ENCODE results near the gene P2RY8.
"Not testable (repeated sequence)": the region's sequence is repeated elsewhere in the genome, so short reads cannot be mapped to it uniquely, and the experiment has no call there.

P2RY8 gene

DNA sequence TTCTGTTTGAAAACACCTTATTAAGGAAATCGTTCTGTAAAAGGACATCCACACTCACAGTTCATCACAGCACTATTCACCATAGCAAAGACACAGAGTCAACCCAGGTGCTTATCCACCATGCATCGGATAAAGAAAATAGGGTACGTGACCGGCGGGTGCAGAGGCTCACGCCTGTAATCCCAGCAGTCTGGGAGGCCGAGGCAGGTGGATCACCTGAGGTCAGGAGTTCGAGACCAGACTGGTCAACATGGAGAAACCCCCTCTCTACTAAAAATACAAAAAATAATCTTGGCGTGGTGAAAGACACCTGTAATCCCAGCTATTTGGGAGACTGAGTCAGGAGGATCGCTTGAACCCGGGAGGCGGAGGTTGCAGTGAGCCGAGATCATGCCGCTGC is 2.2 kb upstream of the P2RY8 start:
- not testable (repeated sequence) for H3K27ac ChIP-seq (ENCODE audit: low read depth, low read length); H3K36me3 ChIP-seq (ENCODE audit: insufficient read depth, low read length); H3K4me1 ChIP-seq (ENCODE audit: insufficient read depth, low read length); H3K4me3 ChIP-seq (ENCODE audit: low read length); H3K27me3 ChIP-seq (ENCODE audit: insufficient read depth, low read length); H3K9ac ChIP-seq (ENCODE audit: low read depth, low read length); H3K9me3 ChIP-seq (ENCODE audit: insufficient read depth, low read depth, low read length)
- 96% methylated on average over 14 of the region's 14 CpGs for WGBS

DNA sequence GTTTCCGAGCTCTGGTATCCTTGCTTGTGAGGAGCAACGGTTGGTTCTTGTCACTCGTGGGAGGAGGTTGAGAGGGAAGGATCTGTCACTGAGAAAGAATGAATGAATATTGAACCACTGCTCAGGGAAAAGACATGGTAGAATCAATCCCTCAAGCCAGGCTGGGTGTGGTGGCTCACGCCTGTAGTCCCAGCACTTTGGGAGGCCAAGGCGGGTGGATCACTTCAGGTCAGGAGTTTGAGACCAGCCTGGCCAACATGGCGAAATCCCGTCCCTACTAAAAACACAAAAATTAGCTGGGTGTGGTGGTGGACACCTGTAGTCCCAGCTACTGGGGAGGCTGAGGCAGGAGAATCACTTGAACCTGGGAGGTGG is 718 bp upstream of the P2RY8 start:
- not testable (repeated sequence) for H3K9me3 ChIP-seq (ENCODE audit: insufficient read depth, low read depth, low read length); H3K36me3 ChIP-seq (ENCODE audit: insufficient read depth, low read length); H3K9ac ChIP-seq (ENCODE audit: low read depth, low read length); H3K27me3 ChIP-seq (ENCODE audit: insufficient read depth, low read length); H3K27ac ChIP-seq (ENCODE audit: low read depth, low read length); H3K4me3 ChIP-seq (ENCODE audit: low read length); H3K4me1 ChIP-seq (ENCODE audit: insufficient read depth, low read length)
- WGBS = 94% methylated on average over 5 of the region's 7 CpGs

DNA sequence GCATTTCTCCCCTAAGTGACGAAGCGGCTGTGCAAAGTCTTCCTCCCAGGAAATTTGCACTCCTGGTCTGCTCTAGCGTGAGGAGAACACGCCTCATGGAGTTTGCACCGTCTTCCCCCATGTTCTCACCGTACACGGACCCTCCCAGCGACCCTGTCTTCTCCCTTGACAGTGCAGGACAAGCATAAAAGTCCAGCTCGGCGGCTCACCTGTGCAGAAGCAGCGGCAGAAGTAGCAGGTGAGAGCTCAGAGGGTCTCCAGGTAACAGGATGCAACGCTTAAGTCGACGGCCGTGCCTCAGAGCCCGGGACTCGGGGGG is 314 bp downstream of the P2RY8 start:
- no peaks in the 10 kb centered on the region for H3K27me3 ChIP-seq (ENCODE audit: insufficient read depth, low read length)
- H3K4me3 ChIP-seq (ENCODE audit: low read length) = no peak overlapping the region
- H3K36me3 ChIP-seq (ENCODE audit: insufficient read depth, low read length) = no peaks in the 10 kb centered on the region
- no peak overlapping the region for H3K27ac ChIP-seq (ENCODE audit: low read depth, low read length)
- H3K9ac ChIP-seq (ENCODE audit: low read depth, low read length) = no peak overlapping the region
- WGBS = 92% methylated on average over 17 of the region's 17 CpGs
- H3K9me3 ChIP-seq (ENCODE audit: insufficient read depth, low read depth, low read length) = no peaks in the 10 kb centered on the region
- no peaks in the 10 kb centered on the region for H3K4me1 ChIP-seq (ENCODE audit: insufficient read depth, low read length)

DNA sequence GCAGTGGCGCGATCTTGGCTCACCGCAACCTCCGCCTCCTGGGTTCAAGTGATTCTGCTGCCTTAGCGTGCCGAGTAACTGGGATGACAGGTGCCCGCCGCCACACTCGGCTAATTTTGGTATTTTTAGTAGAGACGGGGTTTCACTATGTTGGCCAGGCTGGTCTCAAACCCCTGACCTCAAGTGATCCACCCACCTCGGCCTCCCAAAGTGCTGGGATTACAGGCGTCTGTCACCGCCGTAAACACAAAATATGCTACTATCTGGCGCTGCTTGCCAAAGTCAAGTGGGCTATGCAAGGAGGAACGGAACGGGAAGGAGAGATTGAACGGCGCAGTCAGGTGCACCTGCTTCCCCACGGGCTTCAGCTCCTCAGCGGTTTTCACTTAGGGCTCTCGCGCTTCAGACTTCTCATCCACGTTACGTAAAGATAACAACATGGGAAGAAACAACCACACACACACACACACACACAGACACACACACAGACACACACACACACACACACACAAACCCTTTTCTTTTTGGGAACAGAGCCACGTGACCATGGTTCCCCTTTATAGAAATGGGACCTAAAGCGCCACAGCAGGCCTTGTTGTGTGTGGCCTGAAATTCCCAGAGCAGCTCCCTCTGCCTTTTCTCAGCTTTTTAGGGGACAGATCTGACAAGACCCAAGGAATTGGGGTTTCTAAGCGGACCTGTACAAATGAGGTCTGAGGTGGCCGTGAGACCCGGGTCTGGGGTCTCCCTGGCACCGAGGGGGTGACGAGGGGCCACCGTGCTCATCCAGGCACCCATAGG is 1.5 kb downstream of the P2RY8 start:
- Histone ChIP-seq H3K9me3 (ENCODE audit: insufficient read depth, low read depth, low read length) (no peaks in the 10 kb centered on the region), H3K27ac (ENCODE audit: low read depth, low read length) (no peak overlapping the region), H3K4me3 (ENCODE audit: low read length) (no peak overlapping the region), H3K4me1 (ENCODE audit: insufficient read depth, low read length) (no peaks in the 10 kb centered on the region), H3K36me3 (ENCODE audit: insufficient read depth, low read length) (no peaks in the 10 kb centered on the region), H3K27me3 (ENCODE audit: insufficient read depth, low read length) (no peaks in the 10 kb centered on the region), H3K9ac (ENCODE audit: low read depth, low read length) (no peak overlapping the region)
- WGBS = 95% methylated on average over 33 of the region's 33 CpGs

DNA sequence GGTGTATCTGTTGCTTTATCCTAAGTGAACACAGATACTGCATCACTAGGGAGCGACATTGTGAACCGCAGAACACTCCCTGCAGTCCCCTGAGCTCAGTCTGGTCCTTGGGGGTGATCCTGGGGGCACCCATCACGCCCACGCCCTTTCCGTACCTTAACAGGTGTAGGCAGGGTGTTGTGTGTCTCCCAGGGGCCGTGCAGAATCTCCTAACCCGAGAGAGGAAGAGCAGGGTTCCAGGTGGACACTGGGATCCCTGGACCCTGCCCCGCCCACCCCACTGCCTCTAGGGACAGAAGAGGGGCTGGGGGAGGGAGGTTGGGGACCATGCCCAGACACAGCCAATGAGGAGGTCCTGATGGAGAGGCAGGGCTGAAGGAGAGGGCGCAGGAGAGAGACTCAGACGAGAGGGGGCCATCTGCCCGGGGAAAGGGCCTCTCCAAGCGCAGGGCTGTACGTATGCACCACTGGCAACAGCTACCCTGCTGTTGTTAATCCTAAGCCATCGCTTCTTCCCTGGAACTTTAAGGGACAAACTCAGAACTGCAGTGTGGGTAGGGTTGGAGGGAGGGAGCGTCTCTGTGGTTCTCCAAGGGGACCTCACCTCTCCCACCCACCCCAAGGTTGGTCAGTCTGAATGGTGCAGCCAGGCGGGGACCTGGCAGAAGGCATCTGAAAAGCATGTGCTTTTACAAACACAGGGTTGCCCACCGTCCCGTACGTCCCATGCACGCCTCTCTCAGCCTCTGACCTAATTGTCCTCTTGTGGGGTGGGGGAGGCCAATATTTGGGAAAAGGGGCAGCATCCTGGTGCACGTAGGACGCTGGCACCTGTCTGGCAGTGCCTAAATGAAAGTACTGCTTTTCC is 2.5 kb downstream of the P2RY8 start:
- Histone ChIP-seq H3K27me3 (ENCODE audit: insufficient read depth, low read length) (no peaks in the 10 kb centered on the region), H3K27ac (ENCODE audit: low read depth, low read length) (no peak overlapping the region), H3K4me3 (ENCODE audit: low read length) (no peak overlapping the region), H3K36me3 (ENCODE audit: insufficient read depth, low read length) (no peaks in the 10 kb centered on the region), H3K9ac (ENCODE audit: low read depth, low read length) (no peak overlapping the region), H3K9me3 (ENCODE audit: insufficient read depth, low read depth, low read length) (no peaks in the 10 kb centered on the region), H3K4me1 (ENCODE audit: insufficient read depth, low read length) (no peaks in the 10 kb centered on the region)
- WGBS = 78% methylated on average over 20 of the region's 22 CpGs

DNA sequence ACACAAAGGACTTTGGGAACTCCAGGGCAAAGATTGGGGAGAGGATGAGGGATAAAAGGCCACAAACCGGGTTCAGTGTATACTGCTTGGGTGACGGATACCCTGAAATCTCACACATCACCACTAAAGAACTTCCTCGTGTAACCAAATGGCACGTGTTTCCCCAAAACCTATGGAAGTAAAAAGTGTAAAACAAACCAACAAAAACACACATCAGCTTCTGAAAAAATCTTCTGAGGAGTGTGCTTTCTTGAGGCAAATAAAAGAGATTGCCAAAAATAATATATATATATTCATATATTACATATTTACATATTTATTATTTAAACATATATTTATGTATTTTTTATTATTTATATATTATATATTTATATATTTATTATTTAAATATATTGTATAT is 3.9 kb downstream of the P2RY8 start:
- Histone ChIP-seq H3K27ac (ENCODE audit: low read depth, low read length) (no peak overlapping the region), H3K36me3 (ENCODE audit: insufficient read depth, low read length) (no peaks in the 10 kb centered on the region)
- no CpG with 5 or more reads among the region's 4 CpGs for WGBS

DNA sequence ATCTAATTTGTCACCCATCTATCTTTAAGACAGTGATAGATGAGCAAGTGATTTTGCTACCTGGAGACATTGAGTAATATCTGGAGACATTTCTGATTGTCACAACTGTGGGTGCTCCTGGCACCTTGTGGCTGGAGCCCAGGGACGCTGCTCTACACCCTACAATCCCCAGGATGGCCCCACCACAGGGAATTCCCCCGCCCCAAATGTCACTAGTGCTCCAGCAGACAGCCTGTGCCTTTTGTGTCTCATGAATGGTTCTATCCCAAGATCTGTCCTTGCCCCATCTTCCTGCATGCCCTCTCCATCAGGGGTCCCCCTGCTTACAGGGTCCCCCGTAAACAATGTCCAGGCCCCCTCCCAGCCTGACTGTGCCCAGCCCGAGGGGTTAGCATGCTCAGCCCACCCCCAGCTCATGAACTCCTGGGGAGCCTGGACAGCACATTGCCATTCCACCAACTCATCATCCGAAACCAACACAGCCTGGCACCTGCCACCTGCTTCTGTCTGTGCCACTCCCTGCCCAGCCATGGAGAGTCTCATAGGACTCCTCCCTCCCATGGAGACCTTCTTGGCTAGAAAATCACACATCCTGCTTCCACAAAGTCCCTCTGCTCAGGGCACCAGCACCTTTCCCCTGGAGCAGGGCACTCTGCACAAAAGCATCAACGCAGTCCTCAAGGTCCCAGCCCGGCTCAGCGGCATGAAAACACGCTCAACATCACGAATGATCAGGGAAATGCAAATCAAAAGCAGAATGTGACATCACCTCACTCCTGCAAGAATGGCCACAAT is 5.7 kb downstream of the P2RY8 start:
- 72% methylated on average over 10 of the region's 10 CpGs for WGBS
- Histone ChIP-seq H3K36me3 (ENCODE audit: insufficient read depth, low read length) (no peaks in the 10 kb centered on the region), H3K4me1 (ENCODE audit: insufficient read depth, low read length) (no peaks in the 10 kb centered on the region), H3K27ac (ENCODE audit: low read depth, low read length) (no peak overlapping the region), H3K4me3 (ENCODE audit: low read length) (no peak overlapping the region), H3K27me3 (ENCODE audit: insufficient read depth, low read length) (no peaks in the 10 kb centered on the region), H3K9ac (ENCODE audit: low read depth, low read length) (no peak overlapping the region), H3K9me3 (ENCODE audit: insufficient read depth, low read depth, low read length) (no peaks in the 10 kb centered on the region)

More for the DNA sequence above, 3.9 kb downstream of the P2RY8 start:
- Histone ChIP-seq H3K9me3 (ENCODE audit: insufficient read depth, low read depth, low read length) (no peaks in the 10 kb centered on the region), H3K9ac (ENCODE audit: low read depth, low read length) (no peak overlapping the region), H3K4me3 (ENCODE audit: low read length) (no peak overlapping the region), H3K4me1 (ENCODE audit: insufficient read depth, low read length) (no peaks in the 10 kb centered on the region), H3K27me3 (ENCODE audit: insufficient read depth, low read length) (no peaks in the 10 kb centered on the region)

DNA sequence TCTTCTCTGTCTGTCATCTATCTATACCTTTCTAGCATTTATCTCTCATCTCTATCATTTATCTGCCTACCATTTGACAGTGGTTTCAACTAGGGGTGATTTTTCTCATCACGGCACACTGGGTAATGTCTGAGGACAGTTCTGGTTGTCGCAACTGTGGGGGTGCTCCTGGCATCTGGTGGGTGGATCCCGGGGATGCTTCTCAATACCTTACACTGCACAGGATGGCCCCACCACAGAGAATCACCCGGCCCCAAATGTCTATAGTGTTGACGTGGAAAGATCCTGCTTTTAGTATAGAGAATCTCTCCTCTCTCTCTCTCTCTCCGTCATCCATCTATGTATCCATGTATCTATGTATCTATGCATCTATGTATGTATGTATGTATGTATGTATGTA is 7.2 kb downstream of the P2RY8 start:
- Histone ChIP-seq H3K9ac (ENCODE audit: low read depth, low read length) (no peak overlapping the region), H3K36me3 (ENCODE audit: insufficient read depth, low read length) (no peaks in the 10 kb centered on the region), H3K27ac (ENCODE audit: low read depth, low read length) (no peak overlapping the region), H3K9me3 (ENCODE audit: insufficient read depth, low read depth, low read length) (no peaks in the 10 kb centered on the region), H3K4me1 (ENCODE audit: insufficient read depth, low read length) (no peaks in the 10 kb centered on the region), H3K27me3 (ENCODE audit: insufficient read depth, low read length) (no peaks in the 10 kb centered on the region), H3K4me3 (ENCODE audit: low read length) (no peak overlapping the region)
- 96% methylated on average over 5 of the region's 6 CpGs for WGBS

DNA sequence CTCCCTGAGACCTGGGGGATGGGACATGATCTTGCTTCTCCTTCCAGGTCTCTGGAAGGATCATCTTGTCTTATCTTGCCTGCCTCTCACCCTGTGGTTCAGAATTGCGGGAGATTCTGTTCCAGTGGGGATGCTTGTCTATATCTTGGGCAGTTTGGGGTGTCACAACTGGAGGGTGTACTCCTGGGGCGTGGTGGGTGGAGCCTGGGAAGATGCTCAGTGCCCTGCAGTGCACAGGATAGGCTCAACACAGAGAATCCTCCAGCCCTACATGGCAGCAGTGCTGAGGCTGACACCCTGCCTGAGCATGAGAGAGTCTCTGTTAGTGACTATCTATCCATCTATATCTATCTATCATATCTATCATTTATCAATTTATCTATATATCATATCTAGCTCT is 7.7 kb downstream of the P2RY8 start:
- Histone ChIP-seq H3K4me1 (ENCODE audit: insufficient read depth, low read length) (no peaks in the 10 kb centered on the region), H3K27ac (ENCODE audit: low read depth, low read length) (no peak overlapping the region), H3K27me3 (ENCODE audit: insufficient read depth, low read length) (no peaks in the 10 kb centered on the region), H3K9me3 (ENCODE audit: insufficient read depth, low read depth, low read length) (no peaks in the 10 kb centered on the region), H3K9ac (ENCODE audit: low read depth, low read length) (no peak overlapping the region), H3K36me3 (ENCODE audit: insufficient read depth, low read length) (no peaks in the 10 kb centered on the region), H3K4me3 (ENCODE audit: low read length) (no peak overlapping the region)
- 67% methylated on average over 2 of the region's 2 CpGs for WGBS

DNA sequence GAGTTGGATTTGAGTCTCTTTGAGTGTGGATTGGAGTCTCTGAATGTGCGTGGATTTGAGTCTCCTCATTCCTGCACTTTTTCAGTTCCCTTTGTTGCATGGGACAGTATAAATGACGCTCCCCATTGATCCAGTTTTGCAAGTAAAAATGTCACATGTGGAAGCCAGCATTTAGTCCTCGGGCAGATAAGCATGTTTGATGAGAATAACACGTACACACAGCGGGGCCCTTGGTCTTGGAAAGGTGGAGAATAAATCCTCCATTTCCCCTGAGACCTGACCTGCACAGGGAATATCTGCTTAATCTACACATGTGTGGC is 8.1 kb downstream of the P2RY8 start:
- Histone ChIP-seq H3K4me1 (ENCODE audit: insufficient read depth, low read length) (no peaks in the 10 kb centered on the region), H3K27ac (ENCODE audit: low read depth, low read length) (no peak overlapping the region), H3K9ac (ENCODE audit: low read depth, low read length) (no peak overlapping the region), H3K27me3 (ENCODE audit: insufficient read depth, low read length) (no peaks in the 10 kb centered on the region), H3K9me3 (ENCODE audit: insufficient read depth, low read depth, low read length) (no peaks in the 10 kb centered on the region), H3K4me3 (ENCODE audit: low read length) (no peak overlapping the region), H3K36me3 (ENCODE audit: insufficient read depth, low read length) (no peaks in the 10 kb centered on the region)
- WGBS = 82% methylated on average over 5 of the region's 5 CpGs

DNA sequence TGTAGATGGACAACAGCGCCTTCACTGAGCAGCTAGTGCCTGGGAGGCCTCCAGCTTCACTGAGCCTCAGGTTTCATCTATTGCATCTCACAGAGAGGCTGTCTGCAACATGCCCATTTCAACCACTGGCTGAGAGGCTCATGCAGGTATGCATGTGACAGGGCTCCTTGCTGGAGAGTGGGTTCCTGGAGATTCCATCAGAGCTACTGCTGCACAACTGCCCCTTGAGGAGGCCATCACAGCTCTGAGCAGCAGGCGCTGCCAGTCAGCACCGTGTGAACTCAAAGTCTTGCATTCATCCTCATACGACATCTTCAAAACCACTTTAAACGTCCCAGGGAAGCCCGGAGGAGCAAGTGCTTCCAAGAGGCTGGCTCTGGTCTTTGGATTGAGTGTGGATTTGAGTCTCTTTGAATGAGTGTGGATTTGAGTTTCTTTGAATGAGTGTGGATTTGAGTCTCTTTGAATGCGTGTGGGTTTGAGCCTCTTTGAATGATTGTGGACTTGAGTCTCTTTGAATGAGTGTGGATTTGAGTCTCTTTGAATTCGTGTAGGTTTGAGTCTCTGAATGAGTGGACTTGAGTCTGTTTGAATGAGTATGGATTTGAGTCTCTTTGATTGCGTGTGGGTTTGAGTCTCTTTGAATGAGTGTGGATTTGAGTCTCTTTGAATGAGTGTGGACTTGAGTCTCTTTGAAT is 8.7 kb downstream of the P2RY8 start:
- H3K27ac ChIP-seq (ENCODE audit: low read depth, low read length) = no peak overlapping the region
- 75% methylated on average over 9 of the region's 9 CpGs for WGBS
- H3K4me3 ChIP-seq (ENCODE audit: low read length) = no peak overlapping the region

More for the DNA sequence above, 8.7 kb downstream of the P2RY8 start:
- no peak overlapping the region for H3K9ac ChIP-seq (ENCODE audit: low read depth, low read length)
- no peaks in the 10 kb centered on the region for H3K9me3 ChIP-seq (ENCODE audit: insufficient read depth, low read depth, low read length)
- no peaks in the 10 kb centered on the region for H3K4me1 ChIP-seq (ENCODE audit: insufficient read depth, low read length)
- H3K27me3 ChIP-seq (ENCODE audit: insufficient read depth, low read length) = no peaks in the 10 kb centered on the region
- H3K36me3 ChIP-seq (ENCODE audit: insufficient read depth, low read length) = no peaks in the 10 kb centered on the region

All from HUES64 (cell line).